ENCODE data around the gene KIAA0825. TPM values are rescaled to one million over a fixed set of nuclear protein-coding genes. Genes with fewer than 3 reads are reported as not detected.

The KIAA0825 gene
- total RNA-seq, 1 donor from 2014 or later, result 2.2 TPM

DNA sequence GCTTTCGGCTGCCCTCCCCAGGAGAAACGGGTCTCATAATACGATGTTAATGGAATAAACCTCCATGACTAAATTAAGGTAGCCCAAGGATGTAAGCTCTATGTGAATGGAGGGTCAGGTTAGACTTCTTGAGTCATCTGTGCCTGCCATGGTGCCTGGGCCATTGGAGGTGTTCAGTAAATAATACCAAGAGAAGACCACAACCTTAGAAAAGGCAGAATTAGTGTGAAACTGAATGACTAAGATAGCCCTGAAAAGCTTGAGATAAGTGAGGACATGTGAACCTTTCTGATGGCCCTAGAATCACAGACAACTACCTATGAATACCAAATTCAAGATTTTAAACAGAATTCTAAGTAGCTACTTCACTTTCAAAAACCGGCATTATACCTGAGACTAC, 160.6 kb downstream of the KIAA0825 start:
- no peak for DNase-seq
- intact Hi-C loops (cut with micrococcal nuclease), result no loop called here
- no peaks in the 10 kb centered on the region for H3K9me3 ChIP-seq (replicated peaks)
- no peak overlapping the region for H3K4me3 ChIP-seq
- H3K4me1 ChIP-seq, result no peaks in the 10 kb centered on the region
- TF ChIP-seq, protein P1, sequence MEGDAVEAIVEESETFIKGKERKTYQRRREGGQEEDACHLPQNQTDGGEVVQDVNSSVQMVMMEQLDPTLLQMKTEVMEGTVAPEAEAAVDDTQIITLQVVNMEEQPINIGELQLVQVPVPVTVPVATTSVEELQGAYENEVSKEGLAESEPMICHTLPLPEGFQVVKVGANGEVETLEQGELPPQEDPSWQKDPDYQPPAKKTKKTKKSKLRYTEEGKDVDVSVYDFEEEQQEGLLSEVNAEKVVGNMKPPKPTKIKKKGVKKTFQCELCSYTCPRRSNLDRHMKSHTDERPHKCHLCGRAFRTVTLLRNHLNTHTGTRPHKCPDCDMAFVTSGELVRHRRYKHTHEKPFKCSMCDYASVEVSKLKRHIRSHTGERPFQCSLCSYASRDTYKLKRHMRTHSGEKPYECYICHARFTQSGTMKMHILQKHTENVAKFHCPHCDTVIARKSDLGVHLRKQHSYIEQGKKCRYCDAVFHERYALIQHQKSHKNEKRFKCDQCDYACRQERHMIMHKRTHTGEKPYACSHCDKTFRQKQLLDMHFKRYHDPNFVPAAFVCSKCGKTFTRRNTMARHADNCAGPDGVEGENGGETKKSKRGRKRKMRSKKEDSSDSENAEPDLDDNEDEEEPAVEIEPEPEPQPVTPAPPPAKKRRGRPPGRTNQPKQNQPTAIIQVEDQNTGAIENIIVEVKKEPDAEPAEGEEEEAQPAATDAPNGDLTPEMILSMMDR (IDR thresholded peaks at IDR 0.05; ENCODE audit: borderline replicate concordance), result no peak
- peaks cover 3% of the 10 kb centered on the region for H3K36me3 ChIP-seq
- H3K27ac ChIP-seq (replicated peaks), result no peak overlapping the region
- no peaks in the 10 kb centered on the region for H3K27me3 ChIP-seq (ENCODE audit: low read depth)

DNA sequence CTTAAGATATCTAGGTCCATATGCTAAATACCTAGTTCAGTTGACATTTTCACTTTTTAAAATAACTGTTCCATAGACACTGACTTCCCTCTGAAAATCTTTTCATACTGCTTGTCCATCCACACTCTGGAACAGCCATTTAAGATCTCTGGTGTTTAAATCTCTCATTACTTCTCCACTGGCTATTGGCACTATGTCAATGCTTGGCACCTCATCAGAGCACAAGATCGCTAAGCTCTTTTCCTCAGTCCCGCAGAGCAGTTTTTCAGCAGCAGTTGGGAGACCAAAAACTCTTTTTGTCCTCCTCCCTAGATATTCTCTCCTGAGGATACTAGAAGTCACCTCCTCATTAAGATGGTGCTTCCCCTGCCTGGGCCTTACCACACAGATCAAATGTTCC, 172.7 kb downstream of the KIAA0825 start:
- no peaks in the 10 kb centered on the region for H3K4me1 ChIP-seq
- TF ChIP-seq, protein P1 (IDR thresholded peaks at IDR 0.05; ENCODE audit: borderline replicate concordance), result no peak
- no peak overlapping the region for H3K4me3 ChIP-seq
- DNase-seq, result no peak
- peaks cover 3% of the 10 kb centered on the region for H3K36me3 ChIP-seq
- no peaks in the 10 kb centered on the region for H3K9me3 ChIP-seq (replicated peaks)
- H3K27ac ChIP-seq (replicated peaks), result no peak overlapping the region
- H3K27me3 ChIP-seq (ENCODE audit: low read depth), result no peaks in the 10 kb centered on the region
- intact Hi-C loops (cut with micrococcal nuclease), result no loop called here

DNA sequence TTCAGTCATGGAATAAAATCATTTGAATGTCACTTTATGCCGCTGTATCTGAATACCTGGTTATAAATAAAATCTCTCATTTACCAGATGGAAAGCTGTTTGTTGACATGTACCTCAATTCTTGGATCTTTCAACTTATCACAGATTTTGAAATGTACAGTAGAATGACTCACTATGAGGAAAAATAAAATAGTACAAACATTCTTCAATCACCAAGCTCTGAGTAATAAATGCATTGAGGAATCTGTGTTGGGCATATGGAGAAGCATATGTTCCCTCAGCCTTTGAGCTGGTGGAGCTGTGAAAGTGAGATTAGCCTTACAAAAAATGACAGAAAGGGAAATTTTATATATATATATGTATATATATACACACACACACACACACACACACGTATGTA, 175.4 kb downstream of the KIAA0825 start:
- Histone ChIP-seq H3K9me3 (replicated peaks) (no peaks in the 10 kb centered on the region), H3K27ac (replicated peaks) (no peak overlapping the region), H3K36me3 (peaks cover 4% of the 10 kb centered on the region), H3K4me3 (no peak overlapping the region), H3K4me1 (no peaks in the 10 kb centered on the region), H3K27me3 (ENCODE audit: low read depth) (no peaks in the 10 kb centered on the region)
- intact Hi-C loops (cut with micrococcal nuclease), result no loop called here
- no peak for DNase-seq
- TF ChIP-seq, protein P1 (IDR thresholded peaks at IDR 0.05; ENCODE audit: borderline replicate concordance), result no peak

DNA sequence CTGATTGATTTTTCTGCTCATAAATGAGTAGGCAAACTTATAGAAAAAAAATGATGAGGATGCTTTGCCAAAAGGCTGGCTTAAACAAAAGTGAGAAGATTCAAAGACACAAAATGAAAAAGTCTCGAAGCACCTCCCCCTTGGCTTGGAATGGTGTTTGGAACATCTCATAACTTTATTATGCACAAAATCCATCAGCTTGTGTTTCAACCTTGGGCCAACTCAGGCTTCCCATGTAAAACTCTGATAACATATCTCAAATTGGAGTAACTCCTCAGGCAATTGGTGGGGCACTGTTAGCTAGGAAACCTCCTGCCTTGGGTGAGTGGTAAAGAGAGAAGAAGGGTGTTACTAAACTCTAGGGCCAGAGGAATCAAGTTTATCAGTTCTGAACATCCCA, 176.3 kb downstream of the KIAA0825 start:
- Histone ChIP-seq H3K27ac (replicated peaks) (no peak overlapping the region), H3K36me3 (peaks cover 8% of the 10 kb centered on the region), H3K9me3 (replicated peaks) (no peaks in the 10 kb centered on the region), H3K4me3 (no peak overlapping the region), H3K27me3 (ENCODE audit: low read depth) (no peaks in the 10 kb centered on the region), H3K4me1 (no peaks in the 10 kb centered on the region)
- TF ChIP-seq, protein P1 (IDR thresholded peaks at IDR 0.05; ENCODE audit: borderline replicate concordance), result no peak
- intact Hi-C loops (cut with micrococcal nuclease), result no loop called here
- no peak for DNase-seq

DNA sequence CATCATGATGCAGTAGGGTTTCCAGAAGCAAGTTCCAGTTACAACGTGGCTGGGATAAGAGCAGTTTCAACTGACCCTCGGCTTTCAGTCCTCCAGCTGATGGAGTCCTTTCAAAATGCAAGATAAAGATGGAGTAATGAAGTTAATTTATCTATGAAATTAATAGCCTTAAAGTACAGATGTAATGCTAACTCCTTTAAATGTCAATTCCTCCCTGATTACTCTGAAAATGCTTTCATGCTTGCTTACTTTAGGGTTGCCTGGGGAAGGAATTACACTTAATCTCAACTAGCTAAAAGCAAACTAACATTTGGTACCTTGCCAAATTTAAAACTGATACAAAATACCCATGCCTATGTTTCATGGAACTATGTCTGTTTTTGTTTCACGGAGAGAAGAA, 178.4 kb downstream of the KIAA0825 start:
- H3K4me1 ChIP-seq, result no peaks in the 10 kb centered on the region
- H3K27me3 ChIP-seq (ENCODE audit: low read depth), result no peaks in the 10 kb centered on the region
- H3K4me3 ChIP-seq, result no peak overlapping the region
- no peak for DNase-seq
- H3K9me3 ChIP-seq (replicated peaks), result no peaks in the 10 kb centered on the region
- peaks cover 8% of the 10 kb centered on the region for H3K36me3 ChIP-seq
- H3K27ac ChIP-seq (replicated peaks), result no peak overlapping the region
- intact Hi-C loops (cut with micrococcal nuclease), result no loop called here
- TF ChIP-seq, protein P1 (IDR thresholded peaks at IDR 0.05; ENCODE audit: borderline replicate concordance), result no peak
